GDM1 (cell line): ENCODE data around the gene BRCA1.

Source experiments
- DNase-seq: peaks from one replicate; lab custom pipeline; 2025; lab: John Stamatoyannopoulos, UW

The BRCA1 gene

DNA sequence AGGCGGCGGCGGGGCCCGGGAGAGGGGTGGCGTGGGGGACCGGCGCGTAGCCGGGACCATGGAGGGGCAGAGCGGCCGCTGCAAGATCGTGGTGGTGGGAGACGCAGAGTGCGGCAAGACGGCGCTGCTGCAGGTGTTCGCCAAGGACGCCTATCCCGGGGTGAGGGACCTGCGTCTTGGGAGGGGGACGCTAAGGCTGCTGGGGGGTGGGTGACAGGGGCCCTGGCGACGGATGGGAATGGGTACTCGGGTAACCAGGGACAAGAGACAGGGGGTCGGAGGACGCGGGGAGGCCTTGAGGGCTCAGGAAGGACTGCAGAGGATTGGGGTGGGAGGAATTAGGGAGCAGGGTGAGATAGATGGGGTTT lies 99.9 kb downstream of the BRCA1 start:
- no peak for DNase-seq

DNA sequence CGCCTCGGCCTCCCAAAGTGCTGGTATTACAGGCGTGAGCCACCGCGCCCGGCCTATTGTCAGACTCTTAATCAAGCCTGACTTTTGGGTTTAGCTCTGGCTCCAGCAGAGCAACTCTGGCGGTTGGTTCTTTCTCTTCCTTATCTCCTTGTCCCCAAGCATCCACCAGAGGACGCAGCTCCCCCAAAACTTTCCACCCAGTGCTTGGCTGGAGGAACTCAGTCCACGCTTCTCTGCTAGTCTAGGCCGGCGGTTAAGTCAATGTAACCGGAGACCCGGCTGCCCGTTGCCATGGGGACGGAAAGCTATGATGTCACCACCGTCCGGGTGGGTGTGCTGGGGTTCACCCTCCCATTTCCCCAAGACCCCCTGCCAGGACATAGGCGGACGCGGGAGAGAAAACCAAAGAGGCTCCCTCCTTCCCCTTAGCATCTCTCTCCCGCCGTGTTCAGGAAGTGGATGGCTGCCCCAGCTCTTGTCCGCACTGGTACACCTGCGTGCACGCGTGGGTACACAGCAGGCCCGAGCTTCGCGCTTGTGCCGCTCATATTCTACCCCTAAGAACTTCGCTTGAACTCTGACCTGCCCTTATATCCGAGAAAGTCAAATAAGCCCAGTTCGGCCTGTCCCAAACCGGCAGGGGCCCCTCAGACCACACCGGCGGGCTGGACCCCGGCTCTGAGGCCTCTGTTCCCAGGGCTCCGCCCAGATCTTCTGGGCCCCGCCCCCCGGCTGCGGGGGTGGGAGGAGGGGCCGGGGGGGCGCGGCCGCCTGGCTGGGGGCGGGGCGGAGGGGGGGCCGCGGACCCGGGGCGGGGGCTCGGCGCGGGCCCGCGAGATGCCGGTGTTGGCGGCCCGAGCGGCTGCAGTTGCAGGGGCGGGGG lies 100.5 kb downstream of the BRCA1 start, which contains the start of gene RND2:
Gene RND2, plus strand, starts transcription at position 825 of the 883 bp plus-strand sequence. CDS start 117 bp downstream, outside the sequence.
- DNase-seq: peak; percentile 77

DNA sequence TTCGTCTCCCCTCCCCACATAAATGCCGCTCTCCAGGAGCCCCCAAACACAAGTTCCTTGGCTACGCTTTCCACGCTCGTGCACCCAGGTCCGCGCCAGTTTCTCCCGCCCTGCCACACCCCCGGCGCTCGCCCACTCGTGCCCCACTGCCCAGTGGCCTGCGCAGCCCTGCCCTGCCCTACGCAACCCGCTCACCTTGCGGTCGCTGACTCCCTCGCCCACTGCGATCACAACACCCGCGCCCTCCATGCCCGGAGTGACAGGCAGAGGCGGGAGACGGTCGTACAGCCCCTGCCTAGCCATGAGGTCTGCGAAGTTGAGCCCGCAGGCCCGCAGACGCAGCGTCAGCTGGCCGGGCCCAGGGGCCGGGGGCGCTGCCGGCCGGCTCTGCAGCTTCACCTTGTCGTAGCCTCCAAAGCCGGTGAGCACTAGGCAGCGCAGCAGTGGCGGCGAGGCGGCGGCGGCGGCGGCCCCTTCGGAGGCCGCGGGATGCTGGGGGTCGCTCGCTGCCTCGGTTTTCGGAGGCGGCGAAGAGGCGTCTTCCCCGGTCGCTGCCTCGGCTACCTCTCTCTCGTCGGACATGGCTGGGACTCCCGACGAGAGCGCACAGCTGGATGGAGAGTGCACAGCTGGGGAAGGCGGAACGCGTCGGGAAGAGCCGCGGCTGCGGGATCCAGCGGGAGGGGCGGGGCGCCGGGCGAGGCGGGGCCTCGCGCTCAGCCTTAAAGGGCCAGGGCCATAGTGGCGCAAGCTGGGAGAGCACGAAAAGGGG lies 103.2 kb downstream of the BRCA1 start, which contains the start of gene VAT1:
Gene VAT1, minus strand, starts transcription at position 645 of the 772 bp plus-strand sequence. Its CDS starts 63 bp downstream, at position 582.
- DNase-seq: peak; percentile 46

DNA sequence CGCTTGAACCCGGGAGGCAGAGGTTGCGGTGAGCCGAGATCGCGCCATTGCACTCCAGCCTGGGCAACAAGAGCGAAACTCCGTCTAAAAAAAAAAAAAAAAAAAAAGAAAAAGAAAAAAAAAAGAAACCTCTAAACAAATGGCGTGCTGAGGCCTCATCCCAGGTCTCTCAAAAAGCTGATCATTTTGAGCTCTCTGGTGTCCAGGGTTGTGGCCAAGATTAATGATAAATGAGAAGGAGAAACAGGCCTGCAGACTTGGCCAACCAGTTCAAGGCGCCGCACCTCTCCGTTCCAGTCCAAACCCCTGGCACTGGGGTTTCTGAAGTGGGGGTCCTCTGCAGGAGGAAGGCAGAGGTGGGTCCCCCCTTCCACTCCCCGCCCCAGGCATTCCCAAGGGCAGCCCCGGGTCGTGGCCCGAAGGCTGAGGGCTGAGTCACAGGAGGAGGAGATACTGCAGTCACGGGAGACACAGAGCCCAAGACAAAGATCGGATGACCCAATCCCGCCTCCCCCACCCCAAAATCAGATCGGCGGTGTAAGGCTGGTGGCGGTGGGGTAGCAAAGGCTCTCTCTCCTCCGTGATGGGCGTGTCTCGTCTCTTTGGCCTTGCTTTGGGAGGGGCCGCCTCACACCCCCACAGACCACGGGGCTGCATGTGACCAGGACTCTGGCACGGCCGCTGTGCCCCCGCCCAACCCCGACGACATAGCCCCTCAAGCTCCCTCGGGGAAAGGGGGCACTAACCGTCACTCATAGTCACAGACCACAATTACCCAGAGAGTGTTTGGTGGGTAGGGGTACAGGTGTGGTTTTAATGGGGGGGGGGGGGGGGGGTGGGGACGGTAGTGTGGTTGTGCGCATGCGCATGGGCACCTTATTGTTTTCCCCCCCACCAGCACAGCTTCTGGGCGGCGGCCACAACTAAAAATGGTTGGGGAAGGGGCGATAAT lies 104.1 kb downstream of the BRCA1 start:
- DNase-seq: no peak

- no peak for DNase-seq
Observed at GRCh38 chr17:43020030-43020621, 105.0 kb downstream of the BRCA1 start.

- DNase-seq: no peak
Observed at GRCh38 chr17:43019418-43019817, 105.7 kb downstream of the BRCA1 start.

DNA sequence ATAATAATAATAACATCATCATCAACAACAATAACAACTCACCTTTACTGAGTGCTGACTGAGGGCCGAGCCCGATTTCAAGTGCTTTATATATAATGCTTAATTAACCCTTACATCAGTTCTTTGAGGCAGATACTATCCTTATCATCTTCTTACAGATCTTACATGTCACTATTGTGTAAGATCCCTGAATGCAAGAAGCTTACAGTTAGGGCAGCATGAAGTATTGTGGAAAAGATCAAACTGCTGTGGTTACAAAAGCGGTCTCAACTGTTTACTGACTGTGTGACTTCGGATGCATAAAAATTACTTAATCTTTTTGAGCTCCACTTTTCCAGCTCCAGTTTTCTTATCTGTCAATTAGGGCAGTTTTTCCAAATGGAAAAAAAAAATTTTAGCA lies 106.2 kb downstream of the BRCA1 start:
- DNase-seq: no peak

DNA sequence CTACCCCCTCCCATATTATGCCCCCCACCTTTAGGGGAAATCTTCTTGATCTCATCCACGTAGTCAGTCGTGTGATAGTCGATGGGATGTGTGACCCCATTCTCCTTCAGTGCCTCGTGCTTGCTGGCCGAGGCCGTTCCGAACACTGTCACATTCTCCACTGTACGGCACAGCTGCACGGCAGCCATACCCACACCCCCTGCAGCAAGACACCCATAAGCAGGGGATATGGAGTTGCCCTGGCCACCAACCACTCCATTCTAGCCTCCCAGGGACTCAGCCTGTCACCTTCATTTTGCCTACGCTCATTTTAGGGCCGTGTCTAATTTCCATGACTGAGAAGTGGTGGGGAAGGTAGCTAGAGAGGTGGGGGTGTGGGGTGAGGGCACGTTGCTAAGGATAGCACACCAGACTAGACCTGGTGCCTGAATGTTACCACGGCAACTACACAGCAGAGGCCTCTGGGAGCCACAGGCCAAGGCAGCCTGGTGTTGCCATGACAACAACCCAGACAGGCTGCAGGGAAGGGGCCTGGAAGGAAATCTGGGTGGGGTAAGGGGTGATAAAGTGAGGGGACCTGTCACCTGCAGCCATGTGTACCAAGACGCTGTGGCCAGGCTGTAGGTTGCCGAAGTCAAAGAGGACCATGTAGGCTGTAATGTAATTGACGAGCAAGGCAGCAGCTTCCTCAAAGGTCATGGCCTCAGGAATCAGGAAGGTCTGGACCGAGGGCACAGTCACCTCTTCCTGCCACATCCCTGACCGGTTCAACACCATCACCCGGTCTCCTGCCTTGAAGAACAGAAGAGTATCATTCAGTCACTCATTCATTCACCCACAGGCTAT lies 106.9 kb downstream of the BRCA1 start:
- DNase-seq: no peak

DNA sequence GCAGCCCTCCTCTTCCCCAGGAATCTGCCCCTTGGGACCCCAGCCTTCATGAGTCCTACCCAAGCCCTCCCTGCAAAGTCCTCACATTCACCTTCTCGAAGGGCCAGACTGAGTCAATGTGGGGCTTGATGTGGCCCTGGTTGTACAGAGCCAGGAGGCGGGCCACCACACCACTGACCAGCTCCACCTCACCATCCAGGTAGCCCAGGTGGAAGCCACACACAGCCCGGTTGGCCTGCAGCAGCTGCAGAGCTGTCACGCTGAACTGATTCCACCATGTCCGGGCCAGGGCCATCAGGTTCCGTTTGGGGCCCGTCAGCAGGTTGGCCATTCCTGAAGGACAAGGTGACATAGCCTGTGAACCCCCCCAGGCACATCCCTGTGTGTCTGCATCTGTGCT lies 108.9 kb downstream of the BRCA1 start:
- DNase-seq: no peak

- no peak for DNase-seq
Observed at GRCh38 chr17:43015579-43015978, 109.6 kb downstream of the BRCA1 start.

- DNase-seq: no peak
Observed at GRCh38 chr17:43014649-43015542, 110.3 kb downstream of the BRCA1 start.

DNA sequence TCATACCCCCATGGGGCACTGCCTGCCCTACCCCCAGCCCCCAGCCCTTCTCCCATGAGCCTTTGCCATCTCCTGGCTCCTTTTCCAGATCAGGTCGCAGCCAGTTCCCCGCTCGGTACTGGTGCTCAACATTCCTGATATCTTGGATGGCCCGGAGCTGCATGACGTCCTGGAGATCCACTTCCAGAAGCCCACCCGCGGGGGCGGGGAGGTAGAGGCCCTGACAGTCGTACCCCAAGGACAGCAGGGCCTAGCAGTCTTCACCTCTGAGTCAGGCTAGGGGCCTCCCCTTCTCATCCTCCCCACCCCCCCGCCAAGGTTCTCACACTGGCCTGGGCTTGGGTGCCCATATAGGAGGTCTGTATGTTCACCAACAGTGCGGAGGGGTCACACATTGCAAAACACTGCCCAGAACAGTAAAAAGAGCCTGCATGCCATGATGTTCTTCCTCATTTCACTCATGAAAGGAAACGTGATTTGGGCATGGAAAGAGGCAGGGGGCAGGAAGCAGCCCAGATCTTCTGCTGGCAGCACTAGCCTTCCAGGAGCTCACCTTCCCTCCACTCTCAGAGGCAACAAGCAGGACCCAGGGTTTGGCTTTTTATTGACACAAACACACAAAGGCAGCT lies 111.0 kb downstream of the BRCA1 start:
- no peak for DNase-seq

DNA sequence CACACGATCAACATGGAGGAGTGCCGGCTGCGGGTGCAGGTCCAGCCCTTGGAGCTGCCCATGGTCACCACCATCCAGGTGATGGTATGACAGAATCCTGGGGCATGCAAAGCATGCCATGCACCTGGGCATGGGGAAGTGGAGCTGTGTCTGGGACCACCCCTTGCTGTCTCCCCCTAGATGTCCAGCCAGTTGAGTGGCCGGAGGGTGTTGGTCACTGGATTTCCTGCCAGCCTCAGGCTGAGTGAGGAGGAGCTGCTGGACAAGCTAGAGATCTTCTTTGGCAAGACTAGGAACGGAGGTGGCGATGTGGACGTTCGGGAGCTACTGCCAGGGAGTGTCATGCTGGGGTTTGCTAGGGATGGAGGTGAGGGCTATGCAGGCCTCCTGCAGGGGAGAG lies 111.9 kb downstream of the BRCA1 start:
- DNase-seq: no peak

DNA sequence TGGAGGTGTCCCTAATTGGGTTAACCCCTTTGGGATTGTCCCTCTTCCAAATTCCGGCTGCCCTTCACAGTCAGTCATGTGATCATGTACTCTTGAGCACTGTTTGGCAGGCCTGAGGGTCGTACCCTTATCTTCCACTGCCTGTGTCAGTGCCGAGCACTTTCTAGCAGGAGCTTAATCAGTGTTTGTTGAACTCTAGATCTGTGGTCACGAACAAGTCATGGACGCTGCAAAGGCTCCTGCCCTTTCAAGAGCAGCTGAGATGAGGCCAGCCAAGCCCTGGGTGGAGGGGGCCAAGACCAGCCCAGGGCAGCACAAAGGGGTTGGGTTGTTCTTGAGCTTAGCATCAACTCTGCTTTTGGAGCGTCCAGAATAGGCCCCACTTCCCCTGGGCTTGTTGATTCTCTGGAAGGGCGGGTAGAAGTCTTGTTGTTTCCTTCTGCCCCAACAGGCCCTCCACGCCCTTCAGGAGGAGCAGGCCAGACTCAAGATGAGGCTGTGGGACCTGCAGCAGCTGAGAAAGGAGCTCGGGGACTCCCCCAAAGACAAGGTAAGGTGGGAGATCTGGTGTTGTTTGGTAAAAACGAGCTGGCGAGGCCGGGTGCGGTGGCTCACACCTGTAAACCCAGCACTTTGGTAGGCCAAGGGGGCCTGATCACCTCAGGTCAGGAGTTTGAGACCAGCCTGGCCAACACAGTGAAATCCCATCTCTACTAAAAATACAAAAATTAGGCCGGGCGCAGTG lies 113.3 kb downstream of the BRCA1 start:
- DNase-seq: no peak

GRCh38 chr17:43010667-43011308 lies 114.4 kb downstream of the BRCA1 start:
- no peak for DNase-seq

- peak; percentile 70 for DNase-seq
Observed at GRCh38 chr17:43006639-43007551, 118.3 kb downstream of the BRCA1 start, which contains the start of gene IFI35. TSS of gene IFI35 (plus strand) at chr17:43006784. CDS start at chr17:43006948, 164 bp downstream.
